T-helper 1 cell treated with Interleukin-12 subunit alpha and Interleukin-12 subunit beta and Interleukin-4 antibody, amounts not matched to agents 30 ng/mL and 1 ng/mL, for 36 hours (primary cell): Measurements from ENCODE around the gene BACH2. TPM values are rescaled to one million over a fixed set of nuclear protein-coding genes. Genes with fewer than 3 reads are reported as not detected.
"Not testable (repeated sequence)": the region's sequence is repeated elsewhere in the genome, so short reads cannot be mapped to it uniquely, and the experiment has no call there.

Experiments used
- intact Hi-C: fragments of 100-400 bp; cut with micrococcal nuclease; formaldehyde crosslinking; loops from one replicate; pipeline ENCODE4 v1.15.1; 2024
- total RNA-seq: library from RNA; stranded (reverse); gene quantifications from 2 replicates; pipeline ENCODE4 v1.2.3, GENCODE V29; 2022

BACH2 gene
- total RNA-seq, 1 donor from 2014 or later, result 25.5 TPM

DNA sequence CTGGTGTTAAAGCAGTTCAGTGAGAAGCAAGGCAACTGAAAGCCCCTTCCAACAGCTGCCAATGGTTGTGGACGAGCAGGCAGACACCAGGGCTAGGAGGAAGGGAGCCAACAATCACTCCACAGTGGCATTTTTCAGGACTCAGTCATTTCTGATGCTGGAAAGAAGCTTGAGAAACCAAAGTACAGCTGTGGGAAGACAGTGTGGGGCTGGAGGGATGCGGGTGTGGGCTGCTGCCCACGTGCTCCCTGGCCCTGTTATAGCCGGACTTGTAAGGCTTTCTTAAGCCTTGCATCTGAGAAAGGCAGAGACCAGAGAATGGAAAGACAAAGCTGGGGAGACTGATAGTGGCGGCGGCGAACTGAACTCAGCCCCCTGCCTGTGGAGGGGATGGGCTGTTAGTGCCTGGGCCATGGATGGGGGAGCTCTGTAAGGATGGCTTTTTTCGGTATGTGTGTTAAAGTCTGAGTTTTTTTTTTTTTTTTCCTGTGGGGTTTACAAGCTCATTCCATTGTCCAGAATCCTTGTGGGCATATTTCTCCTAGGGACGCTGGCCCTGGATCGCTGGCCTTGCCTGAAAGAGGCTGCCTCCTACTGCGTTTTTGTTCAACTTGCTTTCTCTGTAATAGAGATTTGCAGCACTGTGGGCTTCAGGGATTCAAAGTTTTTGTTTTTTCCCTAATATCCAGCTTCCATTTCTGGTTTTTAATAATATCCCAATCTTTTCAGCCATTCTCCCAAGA lies 310.7 kb downstream of the BACH2 start:
- intact Hi-C loops, result no loop called here

DNA sequence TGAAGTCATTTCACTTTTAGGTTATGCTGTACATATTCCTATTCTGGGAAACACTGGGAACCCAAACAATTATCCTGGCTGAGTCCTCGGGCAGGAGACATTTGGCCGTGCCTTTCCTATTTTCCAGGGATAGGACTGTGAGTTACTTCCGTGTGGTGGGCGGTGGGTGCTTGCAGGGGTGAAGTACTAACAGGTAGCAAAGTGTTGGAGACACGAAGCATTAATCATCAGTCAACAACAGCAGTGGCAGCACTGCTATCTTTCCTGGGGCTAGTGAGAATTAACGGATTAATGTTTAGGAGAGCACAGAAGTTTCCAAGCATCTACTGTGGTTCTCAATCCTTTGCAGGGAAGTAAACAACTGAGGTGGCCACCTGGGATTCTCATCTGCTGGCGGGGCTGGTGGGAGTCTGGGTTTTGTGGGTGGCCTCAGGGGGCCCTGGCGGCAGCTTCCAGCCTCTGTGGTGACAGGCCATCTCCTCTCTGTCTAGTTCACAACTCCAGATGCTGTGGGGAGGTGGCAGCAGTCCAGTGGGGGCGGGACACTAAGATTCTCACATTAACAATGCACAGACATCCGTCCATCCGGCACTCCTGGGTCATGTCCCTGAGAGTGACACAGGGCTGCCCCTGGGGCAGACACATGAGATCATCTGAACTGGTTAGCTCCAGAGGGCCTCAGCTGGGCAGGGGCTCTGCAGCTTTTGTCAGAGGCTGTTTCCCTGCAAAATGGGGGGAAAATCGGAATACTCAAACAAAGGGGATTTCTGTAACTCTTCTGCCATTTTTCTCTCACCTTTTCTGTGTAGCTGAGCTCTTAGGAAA lies 311.5 kb downstream of the BACH2 start:
- intact Hi-C loops, result no loop called here

DNA sequence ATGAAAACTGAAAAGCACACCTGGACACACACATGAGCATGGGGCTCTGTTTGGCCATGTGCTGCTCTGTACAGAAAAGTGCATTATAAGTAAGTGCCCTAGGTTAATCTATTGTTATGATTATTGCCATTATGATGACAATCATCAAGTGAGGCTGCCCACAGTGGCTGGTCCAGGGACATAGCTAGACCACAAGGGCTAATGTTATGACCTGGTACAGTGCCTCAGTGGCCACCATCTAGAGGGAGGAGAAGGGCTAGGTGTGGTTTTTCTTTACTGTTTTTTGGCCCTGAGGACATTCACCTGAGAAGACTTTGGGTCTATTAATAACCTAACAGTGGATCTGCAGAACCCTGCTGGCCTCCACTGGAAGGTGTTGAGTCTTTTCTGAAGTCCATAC lies 316.3 kb downstream of the BACH2 start:
- intact Hi-C loops, result no loop called here

DNA sequence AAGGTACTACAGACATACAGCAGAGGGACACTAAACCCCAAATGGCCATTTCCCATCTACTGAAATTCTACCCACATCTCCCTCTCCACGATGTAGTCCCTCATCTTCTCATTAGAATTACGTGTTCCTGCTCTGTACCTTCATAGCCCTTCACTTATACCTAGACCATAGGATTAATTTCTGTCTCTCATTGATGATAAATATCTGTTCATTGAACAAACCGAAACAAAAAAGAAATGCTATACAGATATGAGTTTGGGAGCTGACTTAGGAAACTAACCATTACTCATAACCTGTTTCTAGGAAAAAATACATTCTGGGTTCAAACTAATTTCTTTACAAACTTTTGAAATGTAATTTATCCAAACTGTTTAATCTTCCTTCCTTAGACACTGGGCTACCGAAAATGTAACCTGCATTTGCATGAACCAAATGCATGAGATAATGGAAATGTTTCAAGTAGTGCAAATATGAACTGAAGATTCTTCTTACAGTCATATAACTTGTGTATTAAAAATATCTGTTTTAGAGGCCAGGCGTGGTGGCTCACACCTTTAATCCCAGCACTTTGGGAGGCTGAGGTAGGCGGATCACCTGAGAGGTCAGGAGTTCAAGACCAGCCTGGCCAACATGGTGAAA lies 317.0 kb downstream of the BACH2 start:
- intact Hi-C loops, result no loop called here

DNA sequence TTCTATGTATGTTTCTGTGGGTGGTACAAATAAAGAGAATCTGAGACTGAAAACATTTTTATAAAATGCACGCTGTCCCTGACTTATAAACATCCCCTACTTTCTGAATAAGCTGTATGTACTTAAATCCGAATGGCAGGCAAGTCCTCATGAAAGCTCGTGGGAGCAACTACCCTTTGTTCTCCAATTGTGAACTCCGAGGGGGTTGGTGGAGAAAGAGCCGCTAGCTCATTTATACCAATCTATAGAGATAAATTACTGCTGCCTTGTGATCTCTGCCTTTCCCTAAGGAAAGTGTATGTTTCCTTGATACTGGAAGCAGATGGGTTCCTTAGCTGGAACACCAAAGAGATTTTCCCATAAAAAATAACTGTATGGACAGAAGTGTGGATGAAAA lies 317.9 kb downstream of the BACH2 start:
- intact Hi-C loops, result no loop called here

DNA sequence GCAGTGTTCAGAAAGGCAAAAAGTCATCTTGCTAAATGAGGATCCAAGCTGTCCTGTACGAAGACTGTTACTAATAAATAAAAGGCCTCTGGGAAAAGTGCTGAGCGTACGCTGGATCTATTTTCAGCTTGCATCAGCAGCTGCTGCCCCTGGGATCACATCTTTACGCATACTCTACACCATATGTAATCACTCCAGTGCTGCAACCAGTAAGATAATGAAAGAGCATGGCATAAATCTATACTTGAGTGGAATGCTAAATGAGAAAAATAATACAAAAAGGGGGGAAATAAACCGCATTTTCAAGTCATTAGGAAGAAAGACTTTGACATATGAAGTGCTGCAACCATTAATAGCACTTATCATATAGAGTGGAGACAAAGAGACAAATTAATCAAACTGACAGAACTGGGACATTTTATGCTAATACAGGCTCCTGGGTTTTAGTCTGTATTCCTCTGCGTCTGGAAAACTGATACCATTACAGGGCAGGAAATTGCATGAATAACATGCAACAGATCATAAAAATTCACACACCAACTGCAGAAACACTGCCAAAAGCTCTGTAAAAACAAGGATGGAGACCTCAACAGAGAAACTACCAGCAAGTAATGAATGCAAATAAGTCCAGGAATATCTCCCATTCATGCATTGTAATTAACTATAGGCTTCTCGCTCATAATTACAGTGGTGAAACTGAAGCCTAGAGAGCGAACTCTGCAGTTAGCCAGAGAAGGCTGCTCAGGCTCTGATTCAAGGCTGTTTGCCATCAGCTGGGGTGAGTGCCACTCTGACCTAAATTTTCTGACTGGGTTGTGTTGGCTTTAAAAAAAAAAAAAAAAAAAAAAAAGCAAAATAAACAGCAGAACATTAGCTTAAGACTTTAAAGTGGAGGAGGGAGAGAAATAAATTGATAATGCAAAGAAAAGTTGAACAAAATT lies 318.6 kb downstream of the BACH2 start:
- intact Hi-C loops, result no loop called here

DNA sequence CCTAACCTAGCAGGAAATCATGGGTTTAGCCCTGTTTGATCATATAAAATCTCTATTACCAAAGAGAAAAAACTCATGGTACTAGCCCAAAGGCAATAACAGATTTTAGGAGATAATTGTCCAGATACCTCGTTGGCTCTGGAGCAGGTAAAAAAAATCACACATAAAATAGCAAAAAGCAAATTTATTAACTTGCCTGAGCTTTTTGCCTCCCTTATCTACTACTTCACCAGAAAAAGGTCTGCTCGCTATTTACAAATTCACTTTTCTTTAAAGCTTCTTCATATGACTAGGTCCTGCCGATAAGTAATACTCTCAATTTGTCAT lies 320.0 kb downstream of the BACH2 start:
- intact Hi-C loops, result no loop called here

DNA sequence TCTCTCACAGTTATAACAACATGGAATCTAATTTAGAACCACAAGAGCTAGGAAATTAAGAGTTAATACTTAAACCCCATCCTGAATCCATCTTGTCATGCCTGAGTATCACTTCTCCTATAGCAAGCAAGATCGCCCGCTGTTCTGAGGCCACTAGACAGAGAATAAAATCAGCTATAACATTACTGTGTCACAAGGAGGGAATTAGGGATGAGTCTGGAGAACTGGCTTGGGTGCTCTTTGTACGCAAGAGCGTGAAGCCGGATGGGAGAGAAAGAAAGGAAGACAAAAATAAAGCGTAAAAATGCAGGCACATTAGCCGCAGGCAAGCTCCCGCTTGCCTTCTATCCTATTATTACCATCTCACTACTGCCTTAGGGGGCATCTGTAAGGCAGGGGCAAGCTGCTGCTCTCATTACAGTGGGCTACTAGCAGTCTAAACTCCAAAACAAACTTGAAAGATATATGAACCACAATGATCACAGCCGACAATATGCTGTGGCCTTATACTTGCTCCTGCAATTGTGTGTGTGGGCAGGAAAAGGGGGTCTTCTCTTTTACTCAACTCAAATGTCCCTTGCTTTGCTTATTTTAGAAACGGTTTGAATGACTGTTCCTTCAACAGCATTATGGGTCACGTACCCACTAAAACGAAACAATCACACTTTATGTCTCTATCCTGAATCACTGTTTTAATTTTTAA lies 320.5 kb downstream of the BACH2 start:
- intact Hi-C loops, result no loop called here

DNA sequence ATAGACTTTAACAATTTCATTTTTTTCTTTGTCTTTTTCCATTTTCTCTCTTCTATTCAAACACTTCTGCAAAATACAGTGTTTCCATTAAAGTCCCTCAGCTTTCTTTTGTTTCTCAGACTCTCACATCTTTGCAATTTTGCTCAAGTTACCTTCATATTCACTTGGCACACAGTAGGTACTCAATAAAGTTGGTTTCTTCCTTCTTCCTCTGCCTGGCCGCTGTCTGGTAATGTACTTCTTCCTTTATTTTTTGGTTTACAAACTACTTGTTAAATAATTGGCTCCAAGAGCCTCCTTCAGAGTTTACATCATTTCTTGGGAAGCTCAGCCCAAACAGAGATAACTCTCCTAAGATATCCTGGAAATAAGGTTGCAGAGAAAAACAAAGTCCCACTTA lies 321.3 kb downstream of the BACH2 start:
- intact Hi-C loops, result no loop called here

DNA sequence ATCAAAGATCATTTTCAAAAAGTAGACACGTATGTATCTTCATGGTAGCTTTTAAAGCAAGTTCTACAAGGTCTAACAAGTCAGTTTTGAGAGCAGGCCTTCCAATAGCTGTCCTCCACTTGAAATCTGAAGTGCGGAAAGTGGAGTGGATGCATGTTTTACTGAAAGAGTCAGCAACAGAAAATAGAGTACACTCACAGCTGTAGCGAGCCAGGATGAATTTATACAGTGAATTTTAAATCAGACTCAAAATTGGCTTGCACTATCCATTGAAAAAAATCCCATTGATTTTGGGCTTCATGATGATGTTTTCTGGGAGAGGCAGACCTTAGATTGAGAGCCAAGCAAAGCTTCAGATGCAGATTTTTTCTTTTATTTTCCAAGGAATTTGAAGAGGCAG lies 321.8 kb downstream of the BACH2 start:
- intact Hi-C loops, result no loop called here

DNA sequence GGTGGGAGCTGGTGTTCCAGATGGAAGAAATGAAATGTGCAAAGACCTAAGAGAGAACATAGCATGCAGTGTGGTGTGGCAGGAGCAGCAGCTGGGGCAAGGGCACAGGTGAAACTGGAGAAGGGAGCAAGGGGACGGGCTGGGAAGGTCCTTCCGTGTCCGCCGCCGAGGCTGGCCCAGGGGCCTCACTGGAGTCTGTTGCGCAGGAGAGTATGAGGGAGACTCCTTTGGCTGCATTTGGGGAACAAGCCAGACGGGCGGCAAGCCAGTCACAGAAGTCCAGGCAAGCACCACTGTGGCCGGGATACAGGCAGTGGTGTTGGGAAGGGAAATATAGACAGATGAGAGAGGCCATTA lies 324.6 kb downstream of the BACH2 start:
- intact Hi-C loops, result no loop called here

DNA sequence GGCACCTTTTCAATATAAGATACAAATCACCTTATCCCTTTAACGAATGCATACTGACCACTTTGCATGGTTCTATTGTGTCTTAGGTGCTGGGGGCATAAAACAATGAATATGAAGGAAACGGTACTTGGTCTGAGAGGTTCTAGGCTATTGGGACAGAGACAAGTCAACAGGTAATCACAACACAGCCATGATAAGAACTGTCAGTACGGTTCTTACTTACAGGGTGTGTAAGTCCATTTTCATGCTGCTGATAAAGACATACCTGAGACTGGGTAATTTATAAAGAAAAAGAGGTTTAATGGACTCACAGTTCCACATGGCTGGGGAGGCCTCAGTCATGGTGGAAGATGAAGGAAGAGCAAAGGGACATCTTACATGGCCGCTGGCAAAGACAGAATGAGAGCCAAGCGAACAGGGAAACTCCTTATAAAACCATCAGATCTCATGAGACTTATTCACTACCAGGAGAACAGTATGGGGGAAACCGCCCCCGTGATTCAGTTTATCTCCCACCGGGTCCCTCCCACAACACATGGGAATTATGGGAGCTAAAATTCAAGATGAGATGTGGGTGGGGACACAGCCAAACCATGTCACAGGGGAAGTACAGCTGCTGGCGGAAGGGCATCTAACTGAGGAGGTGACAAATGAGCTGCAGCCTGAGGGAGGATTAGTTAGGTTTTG lies 325.2 kb downstream of the BACH2 start:
- intact Hi-C loops, result not testable (repeated sequence)

DNA sequence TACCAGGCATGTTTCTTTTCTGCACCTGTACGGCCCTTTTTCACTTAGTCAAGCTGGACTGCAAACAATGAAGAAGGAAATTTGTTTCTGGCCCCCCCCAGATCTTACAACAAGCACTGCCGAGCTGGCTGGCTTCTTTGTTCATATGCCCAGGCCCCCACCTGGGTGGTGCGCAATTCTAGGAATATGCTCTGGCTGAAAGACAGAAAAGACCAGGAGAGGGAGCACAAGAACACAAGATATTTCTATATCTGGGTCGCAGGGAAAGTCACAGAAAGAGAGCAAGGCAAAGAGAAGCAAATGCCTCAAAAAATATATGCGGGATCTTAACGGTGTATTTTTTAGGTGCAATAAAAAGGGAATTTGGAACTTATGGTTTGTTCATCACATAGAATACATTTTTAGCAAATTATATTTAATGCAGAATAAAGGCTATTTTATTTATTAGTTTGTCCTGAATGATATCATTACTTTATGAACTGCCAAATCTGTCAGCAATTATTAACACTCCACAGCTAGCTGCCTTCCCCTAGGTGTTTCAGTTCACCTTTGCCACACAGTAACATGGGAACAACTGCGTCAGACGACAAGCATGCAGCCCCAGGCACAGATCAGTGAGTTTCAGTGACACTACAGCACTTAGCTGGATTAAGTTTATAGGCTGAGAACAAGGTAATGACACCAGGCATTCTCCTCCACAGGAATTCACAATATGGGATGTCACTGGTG lies 325.9 kb downstream of the BACH2 start:
- intact Hi-C loops, result loop anchor here (1.0 kb wide), 7 partner anchors 26 to 509 kb away; no protein-coding TSS in a partner anchor

DNA sequence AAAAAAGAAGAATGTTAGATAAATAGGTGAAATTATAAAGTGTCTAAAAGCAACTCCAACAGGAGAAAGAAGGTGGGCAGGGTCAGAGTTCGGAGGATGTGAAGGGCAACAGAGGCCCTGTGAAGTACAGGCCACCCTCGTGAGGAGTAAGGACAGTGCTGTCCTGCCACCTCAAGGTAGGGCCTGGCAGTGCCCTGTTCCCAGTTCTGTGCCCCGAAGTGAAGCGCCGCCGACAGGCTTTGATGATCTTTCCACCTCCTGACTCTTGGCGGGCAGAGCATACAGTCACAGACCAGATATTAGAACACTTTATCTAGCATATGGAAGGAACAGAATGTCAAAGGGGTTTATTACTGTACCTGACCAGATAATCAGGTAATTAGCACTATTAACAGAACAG lies 326.6 kb downstream of the BACH2 start:
- intact Hi-C loops, result loop anchor here (1.0 kb wide), 7 partner anchors 26 to 509 kb away; no protein-coding TSS in a partner anchor

DNA sequence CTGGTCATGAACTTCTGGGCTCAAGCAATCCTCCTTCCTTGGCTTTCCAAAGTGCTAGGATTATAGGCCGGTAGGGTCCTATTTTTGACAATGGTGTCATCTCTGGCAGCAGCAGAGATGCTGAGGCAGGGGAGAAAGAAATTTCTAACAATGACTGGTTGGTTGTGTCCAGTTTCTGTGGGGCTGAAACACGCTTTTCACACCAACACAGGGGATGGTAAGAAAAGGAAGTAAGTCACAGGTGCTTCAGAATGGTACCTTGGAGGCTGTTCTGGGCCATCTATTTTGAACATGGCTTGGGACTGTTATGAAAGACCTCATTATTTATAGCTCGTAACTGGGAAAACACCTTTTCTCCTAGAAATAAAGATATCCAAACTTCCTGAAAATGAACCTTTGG lies 329.7 kb downstream of the BACH2 start:
- intact Hi-C loops, result no loop called here

DNA sequence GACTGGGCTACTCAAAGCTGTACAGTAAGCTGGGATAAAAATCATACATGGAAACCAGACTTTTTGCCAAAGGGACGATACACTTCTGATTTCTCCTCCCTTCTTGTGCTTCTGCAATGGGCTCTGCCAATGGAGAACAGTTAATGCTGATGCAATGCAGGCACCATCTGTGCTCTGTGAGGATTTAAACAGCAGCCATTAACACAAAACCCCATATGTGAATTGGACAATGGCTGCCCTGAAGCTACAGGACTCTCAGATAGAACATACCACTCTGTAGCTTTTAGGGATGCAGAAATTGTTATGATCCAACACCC lies 330.5 kb downstream of the BACH2 start:
- intact Hi-C loops, result no loop called here

DNA sequence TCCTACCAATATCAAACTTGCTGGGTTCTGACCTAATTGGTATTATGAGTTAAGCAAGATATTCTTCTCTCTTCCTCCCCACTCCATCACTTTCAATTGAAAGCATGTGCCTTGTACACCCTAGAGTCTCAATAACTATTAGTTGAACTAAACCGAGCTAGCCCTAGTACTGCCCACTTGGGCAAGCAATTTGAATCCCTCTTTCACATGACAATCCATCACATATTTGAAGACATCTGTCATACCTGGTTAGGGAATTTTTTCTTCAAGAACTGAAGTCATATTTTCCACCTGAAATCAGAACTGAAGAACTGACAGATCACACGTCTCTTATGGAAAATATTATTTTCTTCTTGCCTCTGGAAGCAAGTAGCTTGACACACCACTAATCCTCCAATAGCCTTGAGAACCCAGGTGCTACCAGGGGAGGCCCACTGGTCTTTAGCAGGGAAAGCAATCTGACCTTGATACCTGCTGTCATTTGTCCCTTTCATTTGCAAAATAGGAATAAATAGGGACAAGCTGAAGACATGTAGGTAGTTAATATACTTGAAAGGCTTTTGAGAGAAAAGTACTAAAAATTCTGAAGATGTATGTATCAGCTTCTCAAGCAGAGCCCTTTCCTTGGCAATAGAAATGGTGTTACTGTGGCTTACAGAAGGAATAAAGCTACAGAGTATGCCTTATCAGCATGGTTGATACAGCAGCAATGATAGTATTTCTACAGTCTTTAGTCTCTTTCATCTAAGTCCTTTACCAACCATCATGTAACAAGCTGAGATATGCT lies 331.0 kb downstream of the BACH2 start:
- intact Hi-C loops, result no loop called here

DNA sequence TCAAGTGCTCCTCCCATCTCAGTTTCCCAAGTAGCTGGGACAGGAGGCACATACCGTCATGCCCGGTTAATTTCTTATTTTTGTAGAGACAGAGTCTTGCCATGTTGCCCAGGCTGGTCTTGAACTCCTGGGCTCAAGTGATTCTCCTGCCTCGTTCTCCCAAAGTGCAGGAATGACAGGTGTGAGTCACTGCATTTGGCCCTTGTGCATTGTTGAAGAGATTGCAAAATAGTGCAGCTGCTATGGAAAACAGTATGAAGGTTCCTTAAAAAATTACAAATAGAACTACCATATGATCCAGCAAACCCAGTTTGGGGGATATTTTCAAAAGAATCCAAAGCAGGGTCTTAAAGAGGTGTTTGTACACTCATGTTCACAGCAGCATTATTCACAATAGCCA lies 333.3 kb downstream of the BACH2 start:
- intact Hi-C loops, result no loop called here

DNA sequence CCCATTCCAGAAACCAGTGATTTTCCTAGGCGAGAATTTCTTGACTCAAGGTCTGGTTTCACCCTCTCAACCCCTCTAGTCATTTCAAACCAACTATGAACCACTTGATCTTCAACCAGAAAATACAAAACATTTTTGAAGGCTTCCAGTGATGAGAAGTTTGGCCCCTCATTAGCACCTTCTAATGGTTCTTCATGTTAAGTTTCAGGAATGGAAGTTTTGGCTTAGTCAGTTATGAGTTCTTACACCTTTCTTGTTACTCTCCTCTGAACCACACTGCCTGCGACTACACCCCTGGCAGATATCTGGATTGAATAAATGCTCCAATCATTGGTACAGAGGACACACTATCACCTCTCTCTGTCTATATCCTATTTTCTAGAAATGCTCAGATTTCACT lies 335.2 kb downstream of the BACH2 start:
- intact Hi-C loops, result no loop called here
